ENCODE results near the gene CHMP3.
"Not testable (repeated sequence)": the region's sequence is repeated elsewhere in the genome, so short reads cannot be mapped to it uniquely, and the experiment has no call there.

CHMP3 gene

DNA sequence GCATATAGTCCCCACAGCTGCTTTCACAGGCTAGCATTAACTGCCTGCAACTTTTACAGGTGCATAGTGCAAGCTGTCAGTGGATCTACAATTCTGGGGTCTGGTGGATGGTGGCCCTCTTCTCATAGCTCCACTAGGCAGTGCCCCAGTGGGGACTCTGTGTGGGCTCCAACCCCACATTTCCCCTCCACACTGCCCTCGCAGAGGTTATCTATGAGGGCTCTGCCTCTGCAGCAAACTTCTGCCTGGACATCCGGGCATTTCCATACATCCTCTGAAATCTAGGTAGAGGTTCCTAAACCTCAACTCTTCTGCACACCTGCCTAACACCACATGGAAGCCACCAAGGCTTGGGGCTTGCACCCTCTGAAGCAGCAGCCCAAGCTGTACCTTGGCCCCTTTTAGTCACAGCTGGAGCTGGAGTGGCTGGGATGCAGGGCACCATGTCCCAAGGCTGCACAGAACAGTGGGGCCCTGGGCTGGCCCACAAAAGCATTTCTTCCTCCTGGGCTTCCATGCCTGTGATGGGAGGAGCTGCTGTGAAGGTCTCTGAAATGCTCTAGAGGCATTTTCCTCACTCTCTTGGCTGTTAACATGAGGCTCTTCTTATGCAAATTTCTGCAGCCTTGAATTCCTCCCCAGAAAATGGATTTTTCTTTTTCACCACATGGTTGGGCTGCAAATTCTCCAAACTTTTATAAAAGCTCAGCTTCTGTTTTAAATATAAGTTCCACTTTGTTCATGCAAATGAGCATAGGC lies 62.7 kb downstream of the CHMP3 start:
- no peak for FAIRE-seq

DNA sequence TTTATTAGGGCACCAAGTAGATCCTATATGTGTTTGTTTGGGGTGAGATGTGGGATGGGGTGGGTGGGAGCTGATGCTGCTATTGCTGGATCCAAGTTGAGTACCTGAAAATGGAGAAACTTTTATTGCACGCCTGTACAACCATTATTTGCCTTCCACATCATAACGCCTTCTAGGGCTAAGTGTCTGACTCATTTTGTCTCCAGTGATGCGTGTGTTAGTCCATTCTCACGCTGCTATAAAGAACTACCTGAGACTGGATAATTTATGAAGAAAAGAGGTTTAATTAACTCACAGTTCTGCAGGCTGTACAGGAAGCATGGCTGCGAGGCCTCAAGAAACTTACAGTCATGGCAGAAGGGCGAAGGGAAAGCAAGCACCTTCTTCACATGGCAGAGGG lies 63.9 kb downstream of the CHMP3 start:
- FAIRE-seq = no peak

DNA sequence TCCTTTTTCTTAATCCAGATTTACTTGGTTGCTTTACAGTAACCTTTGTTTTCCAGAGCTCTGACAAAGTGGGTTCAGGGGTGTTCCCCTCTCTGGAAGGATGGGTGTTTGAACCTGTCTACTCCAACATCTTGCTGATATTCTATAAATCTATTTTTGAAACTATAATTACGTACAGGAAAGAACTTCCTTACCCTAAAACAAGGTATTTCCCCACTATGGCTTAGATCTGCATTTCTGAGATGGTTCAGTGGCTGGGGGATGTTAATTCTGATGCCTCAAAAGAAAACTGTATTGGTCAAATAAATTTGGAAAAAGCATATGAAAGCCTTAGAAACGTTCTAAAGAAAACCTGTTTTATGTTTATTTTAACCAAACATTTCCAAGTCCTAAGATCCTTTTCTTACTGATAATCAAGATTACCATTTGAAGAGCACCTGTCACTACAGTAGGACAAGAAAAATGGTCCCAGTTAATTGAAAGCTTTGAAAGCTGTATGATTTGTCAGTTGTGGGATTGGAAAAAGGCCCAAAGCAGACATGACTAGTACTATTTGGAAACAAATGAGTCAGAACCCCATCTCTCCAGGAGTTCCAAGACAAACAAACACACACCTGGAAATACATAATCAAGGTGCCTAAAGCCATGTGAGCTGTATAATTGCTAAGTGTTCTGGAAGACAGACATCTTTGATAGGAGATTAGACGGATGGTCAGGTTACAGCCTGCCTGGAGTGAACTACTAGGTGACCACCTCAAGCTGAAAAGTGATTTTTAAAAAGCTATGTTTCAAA lies 64.6 kb downstream of the CHMP3 start:
- no peak for FAIRE-seq

- FAIRE-seq = not testable (repeated sequence)
Measured at GRCh38 chr2:86496391-86496790, 66.9 kb downstream of the CHMP3 start.

- no peak for FAIRE-seq
Measured at GRCh38 chr2:86492048-86492453, 71.2 kb downstream of the CHMP3 start.

DNA sequence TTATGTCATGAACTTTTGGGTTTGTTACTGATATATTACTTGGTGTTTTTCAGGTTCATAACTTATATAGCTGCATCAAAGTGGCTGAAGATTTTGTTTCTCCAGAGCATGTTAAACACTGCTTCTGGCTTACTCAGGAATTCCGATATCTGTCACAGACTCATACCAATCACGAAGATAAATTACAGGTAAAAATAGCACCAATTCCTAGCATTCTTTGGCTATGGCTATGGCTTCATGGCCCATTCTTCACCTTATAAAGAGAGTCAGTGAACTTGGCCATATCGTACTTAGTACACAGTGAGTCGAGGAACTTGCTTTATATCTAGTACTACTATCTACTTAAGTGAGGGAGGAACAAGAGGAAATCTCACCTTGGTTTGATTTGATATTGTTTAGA lies 72.2 kb downstream of the CHMP3 start:
- no peak for FAIRE-seq

- no peak for FAIRE-seq
Measured at GRCh38 chr2:86490245-86490644, 73.0 kb downstream of the CHMP3 start.

DNA sequence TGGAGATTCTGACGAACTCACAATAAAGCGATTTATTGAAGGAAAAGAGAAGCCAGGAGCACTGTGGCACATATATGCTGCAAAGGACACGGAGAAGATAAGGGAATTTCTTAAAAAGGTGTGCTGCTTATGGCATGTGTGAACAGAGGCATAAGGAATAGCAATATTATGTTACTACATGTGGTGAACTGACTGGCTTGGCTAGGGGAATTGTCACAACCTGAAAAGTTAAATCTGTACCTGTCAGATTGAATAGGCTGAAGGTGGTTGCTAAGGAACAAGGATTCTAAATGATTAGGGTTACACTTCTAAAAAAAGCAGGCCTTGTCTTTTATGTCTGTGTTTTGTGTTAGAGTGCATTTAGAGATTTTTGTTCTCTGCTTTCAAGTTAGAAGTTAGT lies 73.7 kb downstream of the CHMP3 start:
- no peak for FAIRE-seq

GRCh38 chr2:86488561-86489250 lies 74.5 kb downstream of the CHMP3 start:
- no peak for FAIRE-seq

- FAIRE-seq = no peak
Measured at GRCh38 chr2:86487062-86487461, 76.2 kb downstream of the CHMP3 start.

DNA sequence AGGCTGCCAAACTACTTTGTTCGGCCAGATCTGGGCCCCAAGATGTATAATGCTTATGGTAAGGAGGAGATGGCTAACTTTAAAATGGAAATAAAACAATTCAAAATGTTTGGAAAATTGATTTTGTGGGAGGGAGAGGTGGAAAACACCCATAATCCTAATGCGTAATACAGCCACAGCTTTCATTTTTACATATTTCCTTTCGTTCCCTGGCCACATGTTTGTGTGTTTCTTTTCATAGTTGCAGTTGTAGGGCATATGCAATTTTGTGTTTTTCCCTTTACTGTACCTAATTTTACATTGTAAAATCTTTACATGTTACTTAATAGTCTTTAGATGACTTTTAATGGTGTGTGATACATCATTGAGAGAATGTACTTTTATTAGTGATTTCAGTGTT lies 77.4 kb downstream of the CHMP3 start:
- FAIRE-seq = no peak

- FAIRE-seq = no peak
Measured at GRCh38 chr2:86485103-86485502, 78.1 kb downstream of the CHMP3 start.

GRCh38 chr2:86484385-86484784 lies 78.9 kb downstream of the CHMP3 start:
- no peak for FAIRE-seq

DNA sequence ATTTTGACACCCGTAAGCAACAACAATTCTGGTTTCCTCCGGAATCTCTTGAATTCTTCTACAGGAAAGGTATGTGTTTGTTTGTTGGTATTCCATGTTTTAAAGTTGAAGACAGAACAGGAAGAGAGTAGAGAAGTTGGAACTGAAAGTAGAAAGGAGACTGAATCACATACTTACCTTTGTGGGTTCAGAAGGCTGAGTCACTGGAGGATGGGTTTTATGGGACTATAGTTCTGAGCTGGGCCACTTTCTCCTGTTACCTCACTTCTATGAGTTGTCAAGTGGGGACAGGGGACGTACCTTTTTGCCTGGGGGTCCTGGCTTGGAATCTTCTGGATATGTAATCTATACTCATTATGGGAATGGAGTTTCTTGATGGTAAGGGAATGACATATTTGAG lies 81.2 kb downstream of the CHMP3 start:
- FAIRE-seq = no peak

DNA sequence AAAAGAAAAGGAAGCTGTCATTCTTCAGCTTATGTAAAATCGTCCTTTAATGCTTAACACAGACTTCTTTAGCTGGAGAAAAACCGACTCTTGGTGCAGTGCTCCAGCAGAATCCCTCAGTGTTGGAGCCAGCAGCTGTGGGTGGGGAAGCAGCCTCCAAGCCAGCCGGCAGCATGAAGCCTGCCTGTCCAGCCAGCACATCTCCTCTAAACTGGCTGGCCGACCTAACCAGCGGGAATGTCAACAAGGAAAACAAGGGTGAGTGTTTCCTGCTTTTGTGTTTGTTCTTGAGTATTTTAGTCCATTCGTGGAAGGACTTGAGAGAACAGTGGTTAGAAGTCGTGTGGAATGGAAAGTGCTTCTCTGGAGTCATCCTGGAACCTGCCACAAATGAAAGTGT lies 83.1 kb downstream of the CHMP3 start:
- FAIRE-seq = no peak

DNA sequence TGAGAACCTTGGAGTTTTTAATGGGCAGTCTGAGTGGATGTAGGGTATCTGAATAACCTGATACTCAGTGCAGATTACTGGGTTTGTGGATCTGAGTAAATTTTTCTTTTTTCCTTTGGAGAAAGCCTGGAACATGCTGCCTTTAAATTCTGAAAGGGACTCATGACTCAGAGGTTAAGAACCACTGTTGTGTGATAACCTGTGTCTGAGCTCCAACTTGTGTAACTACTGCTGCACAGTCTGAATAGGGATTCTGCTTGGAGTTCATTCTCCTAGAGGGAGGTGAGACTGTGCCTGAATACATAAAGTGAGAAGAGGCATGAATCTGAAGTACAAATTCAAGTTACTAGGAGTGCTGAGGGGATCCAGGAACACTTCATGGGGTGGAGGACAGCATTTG lies 85.9 kb downstream of the CHMP3 start:
- FAIRE-seq = no peak

GRCh38 chr2:86476918-86477317 lies 86.3 kb downstream of the CHMP3 start:
- no peak for FAIRE-seq

- peak; percentile 24 for FAIRE-seq
Measured at GRCh38 chr2:86476092-86476491, 87.2 kb downstream of the CHMP3 start.

GRCh38 chr2:86471637-86472036 lies 91.6 kb downstream of the CHMP3 start:
- no peak for FAIRE-seq

GRCh38 chr2:86470890-86471289 lies 92.4 kb downstream of the CHMP3 start:
- no peak for FAIRE-seq

- FAIRE-seq = no peak
Measured at GRCh38 chr2:86468162-86469033, 94.8 kb downstream of the CHMP3 start.

DNA sequence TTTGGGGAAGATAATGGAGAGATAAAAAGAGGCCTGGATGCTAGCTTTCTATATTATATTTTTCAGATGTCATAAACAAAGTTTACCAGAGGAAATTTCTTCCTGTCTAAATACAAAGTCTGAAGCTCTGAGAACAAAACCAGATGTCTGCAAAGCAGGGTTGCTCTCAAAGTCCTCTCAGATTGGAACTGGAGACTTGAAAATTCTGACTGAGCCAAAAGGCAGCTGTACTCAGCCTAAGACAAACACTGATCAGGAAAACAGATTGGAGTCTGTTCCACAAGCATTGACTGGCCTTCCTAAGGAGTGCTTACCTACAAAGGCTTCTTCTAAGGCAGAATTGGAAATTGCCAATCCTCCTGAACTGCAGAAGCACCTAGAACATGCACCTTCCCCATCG lies 96.9 kb downstream of the CHMP3 start:
- FAIRE-seq = no peak

DNA sequence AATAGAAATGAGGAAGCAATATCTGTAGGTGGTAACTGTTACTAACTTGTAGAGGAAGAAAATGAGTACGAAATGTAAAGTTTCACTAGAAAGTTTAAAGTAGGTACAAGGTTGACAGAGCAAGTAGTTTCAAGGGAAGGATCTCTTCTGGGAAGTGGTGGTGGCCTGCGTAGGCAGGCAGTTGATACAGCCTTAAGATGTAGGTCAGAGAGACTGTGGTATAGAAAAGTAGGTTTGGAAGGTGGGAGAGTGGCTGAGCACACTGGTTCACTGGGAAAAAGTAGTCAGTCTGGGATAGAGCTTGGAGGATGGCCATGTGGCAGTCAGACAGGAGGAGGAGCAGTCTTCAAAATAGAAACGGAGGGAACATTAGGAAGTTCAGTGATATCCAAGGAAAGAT lies 98.6 kb downstream of the CHMP3 start:
- FAIRE-seq = no peak

Data from islet of Langerhans (tissue), 1 donor.